GM21529 (cell line): Measurements from ENCODE around the gene PSEN1.

Experiments used
- ATAC-seq: cut with Tn5 transposase; IDR thresholded peaks from one replicate; pipeline ENCODE4 v1.9.1; 2021; ENCODE audit not compliant: unreplicated experiment

The PSEN1 gene

DNA sequence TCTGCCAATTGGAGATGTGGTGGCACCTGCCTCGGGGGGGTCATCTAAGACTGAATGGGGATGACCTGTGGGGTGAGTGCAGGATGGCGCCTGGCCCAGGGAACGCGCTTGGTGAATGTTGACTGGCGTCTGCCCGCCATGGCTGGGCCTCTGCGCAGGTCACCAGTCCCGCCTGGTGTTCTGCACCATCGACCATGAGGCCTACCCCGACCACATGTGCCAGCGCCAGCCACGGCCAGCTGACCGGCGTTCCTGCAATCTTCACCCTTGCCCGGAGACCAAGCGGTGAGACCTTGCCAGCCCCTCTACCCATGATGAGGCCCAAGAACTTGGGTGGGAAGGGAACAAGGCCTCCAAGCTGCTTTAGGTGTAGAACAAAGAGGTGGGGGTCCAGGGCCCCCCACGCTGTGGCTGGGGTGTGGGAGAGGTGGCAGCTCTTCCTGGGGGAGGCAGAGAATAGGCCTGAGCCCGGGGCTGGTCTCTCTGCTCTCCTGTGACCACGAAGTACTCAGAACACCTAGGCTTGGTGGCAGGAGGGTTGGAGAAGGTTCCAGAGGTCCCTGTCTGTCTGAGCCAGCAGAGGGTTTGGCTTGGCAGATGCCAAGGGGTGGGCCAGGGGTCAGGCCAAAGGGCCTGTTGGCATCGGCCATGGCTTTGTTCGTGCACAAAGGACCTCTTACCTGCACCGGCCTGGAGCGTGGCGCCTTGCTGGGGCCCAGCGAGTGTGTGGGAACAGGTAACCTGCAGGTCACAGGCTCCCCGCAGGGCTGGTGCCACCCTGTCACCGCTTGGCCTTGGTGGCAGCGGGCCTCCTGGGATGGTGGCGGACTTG lies 116.4 kb downstream of the PSEN1 start:
- ATAC-seq = no peak

DNA sequence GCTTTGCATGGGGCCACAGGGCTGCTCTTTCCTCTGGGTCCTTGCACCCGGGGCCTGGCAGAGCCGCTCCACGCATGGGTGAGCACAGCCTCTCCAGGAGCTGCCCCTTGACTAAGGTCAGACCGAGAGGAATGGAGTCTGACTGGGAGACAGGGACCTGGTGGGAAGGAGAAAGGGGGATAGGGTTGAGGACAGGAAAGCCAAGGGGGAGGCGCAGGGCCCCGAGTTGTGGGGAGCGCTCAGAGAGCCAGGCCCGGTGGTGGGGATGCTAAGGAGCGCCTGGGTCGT lies 117.0 kb downstream of the PSEN1 start:
- no peak for ATAC-seq

DNA sequence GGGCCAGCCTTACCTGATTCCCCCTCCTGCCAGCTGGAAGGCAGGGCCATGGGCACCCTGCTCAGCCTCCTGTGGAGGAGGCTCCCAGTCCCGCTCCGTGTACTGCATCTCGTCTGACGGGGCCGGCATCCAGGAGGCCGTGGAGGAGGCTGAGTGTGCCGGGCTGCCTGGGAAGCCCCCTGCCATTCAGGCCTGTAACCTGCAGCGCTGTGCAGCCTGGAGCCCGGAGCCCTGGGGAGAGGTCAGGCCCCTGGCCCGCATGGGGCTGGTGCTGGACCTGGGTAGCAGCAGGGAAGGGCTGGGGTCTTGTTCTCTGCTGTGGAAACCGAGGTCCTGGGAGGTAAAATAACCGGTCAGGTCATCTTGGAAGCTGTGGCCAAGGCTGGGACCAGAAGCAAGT lies 117.4 kb downstream of the PSEN1 start:
- no peak for ATAC-seq

- ATAC-seq = no peak
Observed at GRCh38 chr14:73254247-73255004, 118.1 kb downstream of the PSEN1 start.

- no peak for ATAC-seq
Observed at GRCh38 chr14:73255005-73255400, 118.7 kb downstream of the PSEN1 start.

DNA sequence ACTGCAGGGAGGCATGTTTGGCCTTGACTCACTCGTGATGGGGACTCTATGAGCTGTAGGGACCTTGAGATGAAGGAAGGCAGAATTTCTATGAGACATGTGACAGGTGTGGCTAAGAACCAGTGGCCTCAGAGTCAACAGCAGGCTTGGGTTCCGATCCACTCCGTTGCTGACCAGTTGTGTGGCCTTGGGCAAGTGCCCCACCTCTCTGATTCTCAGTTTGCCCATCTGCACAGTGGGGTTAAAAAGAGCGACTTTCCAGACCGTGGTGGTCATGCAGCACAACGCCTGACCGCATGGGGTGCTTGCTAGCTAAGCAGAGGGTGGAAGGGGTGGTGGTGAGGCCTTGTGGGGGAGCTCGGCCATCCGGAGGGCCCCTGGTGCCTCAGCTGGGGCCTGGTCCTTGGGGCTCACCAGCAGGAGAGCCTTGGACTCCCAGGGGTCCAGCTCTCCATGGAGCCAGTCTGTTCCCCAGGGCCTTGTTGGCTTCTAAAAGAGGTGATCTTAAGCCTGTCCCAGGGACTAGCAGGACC lies 119.5 kb downstream of the PSEN1 start:
- no peak for ATAC-seq

GRCh38 chr14:73258076-73258475 lies 121.8 kb downstream of the PSEN1 start:
- ATAC-seq = no peak

DNA sequence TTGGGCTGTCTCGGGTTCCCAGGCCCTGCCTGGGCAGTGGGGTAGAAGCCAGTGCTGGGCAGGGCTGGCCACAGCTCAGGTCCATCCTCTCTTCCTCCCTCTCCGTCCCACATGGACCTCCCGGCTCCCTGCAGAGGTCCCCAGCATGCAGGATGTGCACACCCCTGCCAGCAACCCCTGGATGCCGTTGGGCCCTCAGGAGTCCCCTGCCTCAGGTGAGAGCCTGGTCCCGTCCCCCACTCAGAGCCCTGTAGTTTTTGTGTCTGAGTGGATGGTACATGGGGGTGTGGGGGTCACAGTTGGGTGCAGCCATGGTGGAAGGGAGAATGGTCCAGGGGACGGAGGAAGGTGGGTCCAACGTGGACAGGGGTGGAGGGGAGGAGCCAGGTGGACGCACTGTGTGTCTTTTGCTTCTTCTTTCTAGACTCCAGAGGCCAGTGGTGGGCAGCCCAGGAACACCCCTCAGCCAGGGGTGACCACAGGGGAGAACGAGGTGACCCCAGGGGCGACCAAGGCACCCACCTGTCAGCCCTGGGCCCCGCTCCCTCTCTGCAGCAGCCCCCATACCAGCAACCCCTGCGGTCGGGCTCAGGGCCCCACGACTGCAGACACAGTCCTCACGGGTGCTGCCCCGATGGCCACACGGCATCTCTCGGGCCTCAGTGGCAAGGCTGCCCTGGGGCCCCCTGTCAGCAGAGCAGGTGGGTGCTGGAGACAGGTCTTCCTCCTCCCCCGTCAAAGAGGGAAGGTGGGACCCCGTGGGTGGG lies 122.7 kb downstream of the PSEN1 start:
- ATAC-seq = no peak

GRCh38 chr14:73259837-73260236 lies 123.5 kb downstream of the PSEN1 start:
- no peak for ATAC-seq

DNA sequence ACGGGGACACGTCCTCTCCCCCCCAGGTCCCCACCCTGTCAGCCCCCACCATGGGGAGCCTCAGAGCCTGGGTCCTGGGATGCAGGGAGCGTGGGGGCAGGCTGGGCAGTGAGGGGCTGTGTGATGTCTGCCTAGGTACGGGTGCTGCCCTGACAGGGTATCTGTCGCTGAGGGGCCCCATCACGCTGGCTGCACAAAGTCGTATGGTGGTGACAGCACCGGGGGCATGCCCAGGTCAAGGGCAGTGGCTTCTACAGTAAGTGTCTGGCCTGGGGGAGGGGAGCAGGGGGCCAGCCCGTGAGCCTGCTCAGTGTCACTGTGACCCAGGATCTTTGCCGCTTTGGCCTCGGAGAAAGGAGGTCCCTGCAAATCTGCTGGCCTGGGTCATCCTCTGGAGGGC lies 124.3 kb downstream of the PSEN1 start:
- ATAC-seq = no peak

GRCh38 chr14:73261075-73261474 lies 124.8 kb downstream of the PSEN1 start:
- no peak for ATAC-seq

GRCh38 chr14:73261520-73262426 lies 125.5 kb downstream of the PSEN1 start:
- ATAC-seq = no peak

- ATAC-seq = no peak
Observed at GRCh38 chr14:73262427-73263183, 126.3 kb downstream of the PSEN1 start.

GRCh38 chr14:73263606-73264005 lies 127.3 kb downstream of the PSEN1 start:
- ATAC-seq = no peak

DNA sequence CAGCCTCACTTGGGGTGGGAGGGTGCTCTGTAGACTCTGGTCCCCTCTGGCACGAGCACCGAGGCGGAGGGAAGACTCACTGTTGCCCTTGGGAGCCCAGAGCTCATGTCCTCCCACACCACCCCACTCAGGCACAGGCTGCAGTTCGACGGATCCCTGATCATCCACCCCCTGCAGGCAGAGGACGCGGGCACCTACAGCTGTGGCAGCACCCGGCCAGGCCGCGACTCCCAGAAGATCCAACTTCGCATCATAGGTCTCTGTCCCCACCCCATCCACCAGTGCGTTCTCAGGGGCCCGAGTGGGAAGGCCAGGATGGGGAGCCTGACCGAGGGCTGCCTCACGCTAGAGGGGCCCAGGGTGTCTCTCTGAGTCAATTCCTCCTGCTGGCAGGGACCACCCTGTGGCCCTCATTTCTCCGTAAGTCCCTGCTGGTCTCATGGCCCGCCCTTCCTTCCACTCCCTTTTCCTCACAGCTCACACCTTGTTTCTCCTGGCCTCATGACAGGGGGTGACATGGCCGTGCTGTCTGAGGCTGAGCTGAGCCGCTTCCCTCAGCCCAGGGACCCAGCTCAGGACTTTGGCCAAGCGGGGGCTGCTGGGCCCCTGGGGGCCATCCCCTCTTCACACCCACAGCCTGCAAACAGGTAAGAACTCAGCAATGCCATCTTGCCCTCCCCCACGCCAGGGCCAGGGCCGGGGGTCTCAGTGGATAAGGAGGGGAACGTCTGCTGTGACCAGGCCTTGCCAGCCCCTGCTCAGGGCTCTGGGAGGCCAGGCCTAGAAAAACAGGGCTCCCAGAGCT lies 128.0 kb downstream of the PSEN1 start:
- ATAC-seq = no peak

DNA sequence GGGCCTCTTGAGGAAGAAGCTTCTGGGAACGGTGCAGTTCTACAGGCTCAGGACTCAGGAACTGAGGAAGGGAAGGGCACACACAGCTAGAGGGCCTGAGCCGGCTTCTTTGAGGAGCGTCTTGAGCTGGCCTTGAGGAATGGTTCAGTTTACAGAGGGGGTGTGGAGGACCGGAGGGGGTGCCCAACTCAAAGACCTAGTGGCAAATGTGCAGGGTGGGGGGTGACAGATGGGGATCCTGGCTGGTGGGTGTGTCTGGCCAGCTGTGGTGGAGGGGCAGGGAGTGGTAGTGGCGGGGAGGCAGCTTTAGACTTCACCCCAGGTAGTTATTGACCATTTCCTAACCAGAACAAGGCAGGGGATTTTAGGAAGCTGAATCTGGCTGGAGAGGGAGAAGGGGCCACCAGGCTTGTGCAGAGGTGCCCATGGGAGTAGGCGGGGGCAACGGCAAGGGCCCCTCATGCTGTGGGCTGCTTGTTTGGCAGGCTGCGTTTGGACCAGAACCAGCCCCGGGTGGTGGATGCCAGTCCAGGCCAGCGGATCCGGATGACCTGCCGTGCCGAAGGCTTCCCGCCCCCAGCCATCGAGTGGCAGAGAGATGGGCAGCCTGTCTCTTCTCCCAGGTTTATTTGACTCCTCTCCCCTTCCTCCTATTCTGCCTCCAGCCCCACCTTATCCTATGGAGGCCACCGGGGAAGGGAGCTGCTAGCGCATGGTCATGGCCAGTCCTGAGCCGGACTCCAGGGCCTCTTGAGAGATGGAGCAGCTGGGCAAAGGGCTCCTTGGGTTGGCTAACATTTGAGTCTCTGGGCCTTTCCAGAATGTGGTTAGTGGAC lies 128.8 kb downstream of the PSEN1 start:
- no peak for ATAC-seq

- ATAC-seq = no peak
Observed at GRCh38 chr14:73265721-73266046, 129.4 kb downstream of the PSEN1 start.

DNA sequence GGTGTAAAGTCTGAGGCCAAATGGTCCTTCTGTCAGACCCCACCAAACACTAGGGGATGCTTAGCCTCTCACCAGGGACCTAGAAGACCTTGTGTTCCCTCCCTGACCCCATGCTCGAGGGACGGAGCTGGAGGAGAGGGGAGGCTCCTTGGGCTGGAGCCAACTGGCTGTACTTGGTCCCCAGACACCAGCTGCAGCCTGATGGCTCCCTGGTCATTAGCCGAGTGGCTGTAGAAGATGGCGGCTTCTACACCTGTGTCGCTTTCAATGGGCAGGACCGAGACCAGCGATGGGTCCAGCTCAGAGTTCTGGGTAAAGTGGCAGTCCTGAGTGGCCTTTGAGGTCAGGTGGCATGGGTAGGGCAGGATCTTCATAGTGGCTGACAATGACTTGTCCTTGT lies 130.0 kb downstream of the PSEN1 start:
- ATAC-seq = no peak
